Astrocyte of the spinal cord (primary cell): ENCODE data around the gene CARM1.

Experiments
- DNase-seq: peaks from one replicate; pipeline ENCODE4 v3.0.0; 2011; ENCODE audit warnings: low read depth, low spot score
- H3K4me3 ChIP-seq: 2 replicates; pipeline ENCODE4 v1.5.1; 2011; ENCODE audit warnings: low read depth, mild to moderate bottlenecking, low read length, moderate library complexity
- in situ Hi-C: cut with HindIII; loops from 2 replicates; pipeline ENCODE4 v1.10.0; 2017; ENCODE audit warnings: low sequenced_read_pairs
- TF ChIP-seq, protein P1 (sequence below): IDR thresholded peaks from 2 replicates; pipeline ENCODE4 v1.5.1; 2012; ENCODE audit warnings: low read depth, mild to moderate bottlenecking, low read length, inconsistent platforms

CARM1 gene

DNA sequence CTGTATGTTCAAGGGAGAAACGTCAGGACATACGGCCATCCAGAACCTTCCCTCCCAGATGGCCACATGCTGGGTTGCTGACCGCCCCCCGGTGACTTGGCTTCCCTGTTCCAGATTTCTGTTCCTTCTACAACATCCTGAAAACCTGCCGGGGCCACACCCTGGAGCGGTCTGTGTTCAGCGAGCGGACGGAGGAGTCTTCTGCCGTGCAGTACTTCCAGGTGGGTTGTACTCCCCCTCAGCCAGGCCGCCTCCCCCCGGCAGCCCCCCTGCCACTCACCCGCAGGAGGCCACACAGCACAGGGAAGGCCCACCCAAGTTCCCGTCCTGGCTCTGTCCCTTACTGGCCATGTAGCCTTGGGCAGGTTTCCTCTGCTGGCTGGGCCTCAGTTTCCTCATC lies 36.6 kb downstream of the CARM1 start:
- TF ChIP-seq, protein P1, sequence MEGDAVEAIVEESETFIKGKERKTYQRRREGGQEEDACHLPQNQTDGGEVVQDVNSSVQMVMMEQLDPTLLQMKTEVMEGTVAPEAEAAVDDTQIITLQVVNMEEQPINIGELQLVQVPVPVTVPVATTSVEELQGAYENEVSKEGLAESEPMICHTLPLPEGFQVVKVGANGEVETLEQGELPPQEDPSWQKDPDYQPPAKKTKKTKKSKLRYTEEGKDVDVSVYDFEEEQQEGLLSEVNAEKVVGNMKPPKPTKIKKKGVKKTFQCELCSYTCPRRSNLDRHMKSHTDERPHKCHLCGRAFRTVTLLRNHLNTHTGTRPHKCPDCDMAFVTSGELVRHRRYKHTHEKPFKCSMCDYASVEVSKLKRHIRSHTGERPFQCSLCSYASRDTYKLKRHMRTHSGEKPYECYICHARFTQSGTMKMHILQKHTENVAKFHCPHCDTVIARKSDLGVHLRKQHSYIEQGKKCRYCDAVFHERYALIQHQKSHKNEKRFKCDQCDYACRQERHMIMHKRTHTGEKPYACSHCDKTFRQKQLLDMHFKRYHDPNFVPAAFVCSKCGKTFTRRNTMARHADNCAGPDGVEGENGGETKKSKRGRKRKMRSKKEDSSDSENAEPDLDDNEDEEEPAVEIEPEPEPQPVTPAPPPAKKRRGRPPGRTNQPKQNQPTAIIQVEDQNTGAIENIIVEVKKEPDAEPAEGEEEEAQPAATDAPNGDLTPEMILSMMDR = no peak
- no peak overlapping the region for H3K4me3 ChIP-seq
- in situ Hi-C loops = no loop called here
- no peak for DNase-seq

DNA sequence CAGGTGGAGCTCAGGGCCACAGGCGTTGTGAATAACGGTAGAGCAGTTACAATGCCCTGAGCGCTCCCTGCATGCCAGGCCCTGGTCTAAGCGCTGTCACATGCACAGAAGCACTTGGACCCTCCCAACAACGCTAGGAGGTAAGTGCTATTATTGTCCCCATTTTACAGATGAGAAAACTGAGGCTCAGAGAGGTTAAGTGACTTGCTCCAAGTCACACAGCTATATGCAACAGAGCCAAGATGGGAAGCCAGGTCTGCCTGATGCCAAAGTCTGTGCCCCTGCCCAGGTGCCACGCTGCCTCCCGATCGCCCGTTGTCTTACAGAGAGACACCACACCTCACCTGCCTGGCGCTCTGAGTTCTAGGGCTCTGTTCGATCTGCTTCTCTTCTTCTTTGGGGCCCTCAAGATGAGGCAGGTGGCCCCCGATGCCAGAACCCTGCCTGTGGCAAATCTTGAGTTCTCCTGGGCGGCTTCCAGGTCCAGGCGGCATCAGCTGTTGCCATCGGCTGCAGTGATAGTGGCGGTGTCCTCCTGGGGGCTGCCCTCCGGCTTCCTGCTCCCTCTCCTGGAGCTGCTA lies 37.1 kb downstream of the CARM1 start:
- no peak for DNase-seq
- in situ Hi-C loops = no loop called here
- no peak overlapping the region for H3K4me3 ChIP-seq
- TF ChIP-seq, protein P1 = no peak

DNA sequence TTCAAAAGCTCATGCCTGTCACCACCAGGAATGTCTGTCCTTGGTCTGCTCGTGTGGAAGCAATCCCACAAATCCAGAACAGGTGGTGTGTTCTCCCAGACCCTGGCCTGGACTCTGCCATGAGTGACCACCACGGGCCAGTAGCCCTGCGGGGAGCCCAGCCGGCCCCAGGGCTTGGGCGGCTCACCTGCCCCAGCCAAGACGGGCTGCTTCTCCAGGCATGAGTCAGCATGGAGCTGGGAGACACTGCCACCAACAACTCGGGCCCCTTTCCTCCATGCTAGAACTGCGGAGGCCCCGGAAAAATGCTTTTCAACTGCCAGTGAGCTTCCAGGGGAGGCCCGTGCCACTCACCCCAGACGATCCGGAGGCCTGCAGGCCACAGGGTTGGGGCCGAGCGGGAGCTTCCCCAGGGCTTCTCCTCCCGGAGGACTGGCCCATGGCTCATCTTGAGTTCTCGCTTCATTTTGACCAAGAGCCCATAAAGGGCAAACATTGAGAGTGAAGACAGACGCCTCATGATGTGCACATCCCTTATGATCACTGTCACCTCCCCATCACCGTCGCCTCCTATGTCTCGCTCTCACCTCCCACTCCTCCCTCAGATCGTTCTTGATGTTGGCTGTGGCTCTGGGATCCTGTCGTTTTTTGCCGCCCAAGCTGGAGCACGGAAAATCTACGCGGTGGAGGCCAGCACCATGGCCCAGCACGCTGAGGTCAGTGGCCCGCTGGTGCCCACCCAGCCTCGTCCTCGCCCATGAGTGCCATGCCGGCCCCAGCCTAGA lies 40.4 kb downstream of the CARM1 start:
- DNase-seq = no peak
- in situ Hi-C loops = no loop called here
- H3K4me3 ChIP-seq = no peak overlapping the region
- TF ChIP-seq, protein P1 = no peak

DNA sequence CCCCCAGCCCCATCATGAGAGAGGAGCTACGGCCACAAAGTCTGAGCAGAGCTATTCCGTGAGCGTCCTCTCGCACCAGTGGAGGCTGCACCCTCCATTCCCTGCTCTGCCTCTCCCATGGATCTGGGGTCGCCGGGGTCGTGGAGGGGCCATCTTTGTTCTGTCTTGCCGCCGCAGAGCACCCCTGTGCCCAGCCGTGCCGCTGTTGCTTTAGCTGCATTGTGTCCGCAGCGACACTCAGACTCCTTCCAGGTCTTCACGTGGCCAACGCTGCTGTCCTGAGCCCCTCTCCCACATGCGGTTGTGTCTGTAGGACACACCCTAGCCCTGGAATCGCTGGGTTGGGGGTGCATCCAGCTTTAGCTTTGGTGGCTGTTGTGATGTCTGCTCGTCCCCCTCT lies 41.3 kb downstream of the CARM1 start:
- TF ChIP-seq, protein P1 = no peak
- no peak overlapping the region for H3K4me3 ChIP-seq
- in situ Hi-C loops = no loop called here
- no peak for DNase-seq

DNA sequence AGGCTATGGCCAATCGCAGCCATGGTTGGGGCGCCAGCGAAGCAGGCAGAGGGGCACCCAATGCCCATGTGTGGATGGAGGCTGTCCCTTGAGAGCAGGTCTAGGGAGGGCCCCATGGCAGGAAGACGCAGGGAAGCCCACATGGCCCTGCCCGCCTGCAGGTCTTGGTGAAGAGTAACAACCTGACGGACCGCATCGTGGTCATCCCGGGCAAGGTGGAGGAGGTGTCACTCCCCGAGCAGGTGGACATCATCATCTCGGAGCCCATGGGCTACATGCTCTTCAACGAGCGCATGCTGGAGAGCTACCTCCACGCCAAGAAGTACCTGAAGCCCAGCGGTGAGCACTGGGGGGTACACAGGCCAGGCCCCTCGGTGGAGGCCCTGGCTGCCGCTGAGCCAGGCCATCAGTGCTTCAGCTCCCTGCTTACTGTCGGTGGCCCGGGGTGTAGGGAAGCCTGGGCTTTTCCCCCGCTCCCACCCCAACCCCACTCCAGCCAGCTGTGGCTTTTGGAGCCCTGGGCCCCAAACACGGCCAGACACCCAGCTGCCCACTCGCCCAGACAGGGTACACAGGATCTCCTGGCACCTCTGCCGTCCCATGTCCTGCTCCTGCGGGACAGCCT lies 42.5 kb downstream of the CARM1 start:
- TF ChIP-seq, protein P1 = no peak
- DNase-seq = no peak
- in situ Hi-C loops = no loop called here
- no peak overlapping the region for H3K4me3 ChIP-seq

DNA sequence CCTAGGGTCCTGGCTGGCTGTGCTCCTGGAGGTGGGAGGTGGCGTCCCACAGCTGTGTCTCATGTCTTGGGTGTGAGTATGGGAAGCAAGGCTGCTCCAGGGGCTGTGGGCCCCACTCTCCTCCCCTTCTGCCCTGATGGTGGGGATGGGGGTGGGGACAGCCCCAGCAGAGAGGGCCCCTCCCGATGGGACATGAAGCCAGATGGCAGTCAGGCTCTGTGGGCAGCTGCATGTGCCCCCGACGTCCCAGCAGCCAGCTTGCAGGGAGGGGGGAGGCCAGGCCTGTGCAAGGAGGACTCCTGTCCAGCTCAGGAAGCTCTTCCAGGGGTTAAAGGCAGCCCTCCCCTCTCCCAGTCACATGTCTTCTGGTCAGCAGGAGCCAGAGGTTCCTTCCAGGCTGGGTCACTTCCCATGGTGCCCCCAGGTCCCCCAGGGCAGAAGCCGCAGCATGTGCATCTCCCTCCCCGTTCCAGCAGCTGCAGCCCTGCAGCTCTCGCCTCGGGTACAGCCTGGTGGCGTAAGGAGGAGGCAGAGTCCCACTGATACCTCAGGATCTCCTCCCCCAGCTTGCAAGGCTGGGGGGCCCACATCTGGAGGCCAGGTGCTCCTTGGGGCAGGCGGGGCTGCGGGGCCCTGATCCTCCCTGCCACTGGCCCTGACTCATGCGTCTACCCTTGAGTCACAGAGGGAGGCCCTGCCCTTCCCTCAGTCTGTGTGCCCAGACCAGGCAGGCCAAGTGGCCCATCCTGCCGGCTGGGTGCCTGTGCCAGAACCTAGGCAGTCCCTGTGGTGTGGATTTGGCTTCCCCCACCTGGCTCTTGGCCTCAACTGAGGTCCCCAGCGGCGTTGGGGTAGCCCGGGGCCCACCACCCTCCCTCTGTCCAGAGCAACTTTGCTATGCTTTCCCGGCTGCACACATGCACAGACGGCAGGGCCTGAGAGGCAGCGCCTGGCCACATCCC lies 44.1 kb downstream of the CARM1 start:
- H3K4me3 ChIP-seq = no peak overlapping the region
- in situ Hi-C loops = no loop called here
- DNase-seq = peak; percentile 74
- TF ChIP-seq, protein P1 = no peak
